Measurements from ENCODE around the gene HRAS. TPM values are rescaled to one million over a fixed set of nuclear protein-coding genes. Genes with fewer than 3 reads are reported as not detected.

The HRAS gene
- total RNA-seq, 3 donors from 2014 or later = 41.4 to 50.6 (median 50.1) TPM

- intact Hi-C loops (cut with DNase I, micrococcal nuclease) = no loop called here
- ATAC-seq (peak; percentile 4), DNase-seq (peak in 2 of 3 donors; percentile 67 to 75)
- no peak for TF ChIP-seq CTCF (IDR thresholded peaks at IDR 0.05)
- Histone ChIP-seq H3K4me1 (ENCODE audit: low read depth) (peaks cover 21% of the 10 kb centered on the region), H3K9me3 (no peaks in the 10 kb centered on the region), H3K36me3 (ENCODE audit: low read depth) (no peaks in the 10 kb centered on the region), H3K4me3 (peak overlapping the region; percentile 65)
Observed at GRCh38 chr11:534396-535209, 773 bp downstream of the HRAS start.

- no peak for TF ChIP-seq CTCF (IDR thresholded peaks at IDR 0.05)
- H3K36me3 ChIP-seq (ENCODE audit: low read depth) = no peaks in the 10 kb centered on the region
- intact Hi-C loops (cut with DNase I, micrococcal nuclease) = no loop called here
- no peaks in the 10 kb centered on the region for H3K9me3 ChIP-seq
- ATAC-seq (no peak), DNase-seq (no peak)
- no peak overlapping the region for H3K4me3 ChIP-seq
- H3K4me1 ChIP-seq (ENCODE audit: low read depth) = peaks cover 21% of the 10 kb centered on the region
Observed at GRCh38 chr11:533586-534395, 1.6 kb downstream of the HRAS start.

DNA sequence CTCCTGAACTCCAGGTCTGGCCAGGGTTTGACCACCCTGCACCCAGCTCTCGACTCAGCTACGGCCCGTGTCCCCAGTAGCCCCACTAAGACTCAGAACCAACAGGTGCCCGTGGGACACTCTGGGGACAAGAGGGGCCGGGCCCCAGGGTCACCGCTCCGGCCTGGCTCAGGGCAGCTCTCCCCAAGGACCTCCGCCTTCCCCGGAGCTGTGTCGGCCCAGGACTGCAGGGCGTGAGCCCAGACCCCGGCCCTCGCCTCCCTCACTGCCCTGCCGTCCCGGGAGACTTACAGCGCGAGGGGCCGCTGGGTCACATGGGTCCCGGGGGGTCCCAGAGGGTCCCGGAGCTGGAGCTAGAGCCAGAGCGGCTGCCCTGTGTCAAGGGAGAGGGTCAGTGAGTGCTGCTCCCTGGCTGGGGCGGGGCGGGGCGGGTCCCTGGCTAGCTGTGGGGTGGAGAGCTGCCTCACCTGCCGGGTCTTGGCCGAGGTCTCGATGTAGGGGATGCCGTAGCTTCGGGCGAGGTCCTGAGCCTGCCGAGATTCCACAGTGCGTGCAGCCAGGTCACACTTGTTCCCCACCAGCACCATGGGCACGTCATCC lies 2.3 kb downstream of the HRAS start:
- H3K9me3 ChIP-seq = no peaks in the 10 kb centered on the region
- no peak overlapping the region for H3K4me3 ChIP-seq
- no peak for ATAC-seq
- H3K36me3 ChIP-seq (ENCODE audit: low read depth) = no peaks in the 10 kb centered on the region
- H3K4me1 ChIP-seq (ENCODE audit: low read depth) = peaks cover 19% of the 10 kb centered on the region
- peak in 1 of 3 donors; percentile 61 for DNase-seq
- intact Hi-C loops (cut with DNase I, micrococcal nuclease) = no loop called here
- no peak for TF ChIP-seq CTCF (IDR thresholded peaks at IDR 0.05)

- H3K9me3 ChIP-seq = no peaks in the 10 kb centered on the region
- ATAC-seq (no peak), DNase-seq (peak in 1 of 3 donors; percentile 55)
- TF ChIP-seq CTCF (IDR thresholded peaks at IDR 0.05) = no peak
- H3K36me3 ChIP-seq (ENCODE audit: low read depth) = no peaks in the 10 kb centered on the region
- intact Hi-C loops (cut with DNase I, micrococcal nuclease) = no loop called here
- H3K4me3 ChIP-seq = no peak overlapping the region
- H3K4me1 ChIP-seq (ENCODE audit: low read depth) = peaks cover 14% of the 10 kb centered on the region
Observed at GRCh38 chr11:532527-532985, 2.8 kb downstream of the HRAS start.

- H3K9me3 ChIP-seq = no peaks in the 10 kb centered on the region
- ATAC-seq = no peak
- DNase-seq = no peak
- H3K4me3 ChIP-seq = no peak overlapping the region
- intact Hi-C loops (cut with DNase I, micrococcal nuclease) = no loop called here
- H3K36me3 ChIP-seq (ENCODE audit: low read depth) = no peaks in the 10 kb centered on the region
- H3K4me1 ChIP-seq (ENCODE audit: low read depth) = peaks cover 12% of the 10 kb centered on the region
- no peak for TF ChIP-seq CTCF (IDR thresholded peaks at IDR 0.05)
Observed at GRCh38 chr11:531919-532526, 3.4 kb downstream of the HRAS start.

All from mucosa of descending colon (tissue), 3 donors.